ENCODE data around the gene HSPA12B. TPM values are rescaled to one million over a fixed set of nuclear protein-coding genes. Genes with fewer than 3 reads are reported as not detected.

The HSPA12B gene
- total RNA-seq, 1 experiment from 2014 or later = 0.21 TPM

DNA sequence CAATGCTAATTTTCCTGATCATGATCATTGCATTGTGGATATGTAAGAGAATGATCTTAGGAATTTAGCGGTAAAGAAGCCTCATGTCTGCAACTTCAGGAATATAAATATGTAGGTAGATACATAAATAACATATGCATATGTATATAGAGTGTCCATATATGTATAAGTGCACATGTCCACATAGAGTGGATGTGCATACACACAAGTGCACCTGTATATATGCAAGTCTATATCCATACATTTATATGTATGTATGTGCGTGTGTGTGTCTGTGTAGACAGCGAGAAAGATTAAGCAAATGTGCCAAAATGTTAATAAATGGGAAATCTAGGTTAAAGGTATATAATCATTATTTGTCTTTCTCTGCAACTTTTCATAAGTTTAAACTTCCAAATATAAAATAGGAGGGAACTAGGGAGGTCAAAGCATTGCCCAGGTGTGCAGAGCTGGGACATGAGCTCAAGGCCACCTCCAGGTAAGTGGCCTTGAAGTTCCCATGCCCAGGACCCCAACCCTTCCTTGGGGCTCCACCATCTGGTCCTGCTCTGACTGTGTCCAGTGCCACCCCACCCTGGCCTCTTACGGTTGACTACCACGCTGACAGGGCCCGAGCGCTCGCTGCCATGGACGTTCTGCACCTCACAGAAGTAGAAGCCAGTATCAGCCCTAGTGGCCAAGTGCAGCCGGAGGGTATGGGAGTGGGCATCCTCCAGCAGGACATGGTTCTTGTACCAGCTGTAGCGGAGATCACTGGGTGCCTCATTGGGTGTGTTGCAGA lies 29.7 kb upstream of the HSPA12B start:
- in situ Hi-C loops (cut with HindIII; ENCODE audit: low pct_unique_long_range_greater_than_20kb, low sequenced_read_pairs) (no loop called here), intact Hi-C loops (cut with micrococcal nuclease; ENCODE audit: unreplicated experiment) (no loop called here)
- no peak overlapping the region for H3K27ac ChIP-seq (ENCODE audit: low read length)
- H3K9me3 ChIP-seq (ENCODE audit: control insufficient read depth, insufficient read depth, low read depth, low read length) = no peaks in the 10 kb centered on the region
- H3K36me3 ChIP-seq (ENCODE audit: control insufficient read depth, insufficient read depth, low read length) = no peaks in the 10 kb centered on the region
- DNase-seq (ENCODE audit: low read depth, low spot score) (no peak), ATAC-seq (no peak)
- BruUV-seq (replicated peaks) = no TSS peak
- TF ChIP-seq, protein P1, sequence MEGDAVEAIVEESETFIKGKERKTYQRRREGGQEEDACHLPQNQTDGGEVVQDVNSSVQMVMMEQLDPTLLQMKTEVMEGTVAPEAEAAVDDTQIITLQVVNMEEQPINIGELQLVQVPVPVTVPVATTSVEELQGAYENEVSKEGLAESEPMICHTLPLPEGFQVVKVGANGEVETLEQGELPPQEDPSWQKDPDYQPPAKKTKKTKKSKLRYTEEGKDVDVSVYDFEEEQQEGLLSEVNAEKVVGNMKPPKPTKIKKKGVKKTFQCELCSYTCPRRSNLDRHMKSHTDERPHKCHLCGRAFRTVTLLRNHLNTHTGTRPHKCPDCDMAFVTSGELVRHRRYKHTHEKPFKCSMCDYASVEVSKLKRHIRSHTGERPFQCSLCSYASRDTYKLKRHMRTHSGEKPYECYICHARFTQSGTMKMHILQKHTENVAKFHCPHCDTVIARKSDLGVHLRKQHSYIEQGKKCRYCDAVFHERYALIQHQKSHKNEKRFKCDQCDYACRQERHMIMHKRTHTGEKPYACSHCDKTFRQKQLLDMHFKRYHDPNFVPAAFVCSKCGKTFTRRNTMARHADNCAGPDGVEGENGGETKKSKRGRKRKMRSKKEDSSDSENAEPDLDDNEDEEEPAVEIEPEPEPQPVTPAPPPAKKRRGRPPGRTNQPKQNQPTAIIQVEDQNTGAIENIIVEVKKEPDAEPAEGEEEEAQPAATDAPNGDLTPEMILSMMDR (IDR thresholded peaks at IDR 0.05) = no peak
- TF ChIP-seq, protein P2, sequence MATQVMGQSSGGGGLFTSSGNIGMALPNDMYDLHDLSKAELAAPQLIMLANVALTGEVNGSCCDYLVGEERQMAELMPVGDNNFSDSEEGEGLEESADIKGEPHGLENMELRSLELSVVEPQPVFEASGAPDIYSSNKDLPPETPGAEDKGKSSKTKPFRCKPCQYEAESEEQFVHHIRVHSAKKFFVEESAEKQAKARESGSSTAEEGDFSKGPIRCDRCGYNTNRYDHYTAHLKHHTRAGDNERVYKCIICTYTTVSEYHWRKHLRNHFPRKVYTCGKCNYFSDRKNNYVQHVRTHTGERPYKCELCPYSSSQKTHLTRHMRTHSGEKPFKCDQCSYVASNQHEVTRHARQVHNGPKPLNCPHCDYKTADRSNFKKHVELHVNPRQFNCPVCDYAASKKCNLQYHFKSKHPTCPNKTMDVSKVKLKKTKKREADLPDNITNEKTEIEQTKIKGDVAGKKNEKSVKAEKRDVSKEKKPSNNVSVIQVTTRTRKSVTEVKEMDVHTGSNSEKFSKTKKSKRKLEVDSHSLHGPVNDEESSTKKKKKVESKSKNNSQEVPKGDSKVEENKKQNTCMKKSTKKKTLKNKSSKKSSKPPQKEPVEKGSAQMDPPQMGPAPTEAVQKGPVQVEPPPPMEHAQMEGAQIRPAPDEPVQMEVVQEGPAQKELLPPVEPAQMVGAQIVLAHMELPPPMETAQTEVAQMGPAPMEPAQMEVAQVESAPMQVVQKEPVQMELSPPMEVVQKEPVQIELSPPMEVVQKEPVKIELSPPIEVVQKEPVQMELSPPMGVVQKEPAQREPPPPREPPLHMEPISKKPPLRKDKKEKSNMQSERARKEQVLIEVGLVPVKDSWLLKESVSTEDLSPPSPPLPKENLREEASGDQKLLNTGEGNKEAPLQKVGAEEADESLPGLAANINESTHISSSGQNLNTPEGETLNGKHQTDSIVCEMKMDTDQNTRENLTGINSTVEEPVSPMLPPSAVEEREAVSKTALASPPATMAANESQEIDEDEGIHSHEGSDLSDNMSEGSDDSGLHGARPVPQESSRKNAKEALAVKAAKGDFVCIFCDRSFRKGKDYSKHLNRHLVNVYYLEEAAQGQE (IDR thresholded peaks at IDR 0.05; ENCODE audit: insufficient read depth in 1 of 2, low read depth in 2 of 2, low read length in 1 of 2) = no peak
- TF ChIP-seq TCF7L2 (IDR thresholded peaks at IDR 0.05; ENCODE audit: low read depth, low read length) (no peak), POLR2AphosphoS5 (IDR thresholded peaks at IDR 0.05; ENCODE audit: low read depth, low read length) (no peak), SIN3A (IDR thresholded peaks at IDR 0.05; ENCODE audit: borderline replicate concordance, insufficient read depth, low read depth, low read length) (no peak)
- H3K4me3 ChIP-seq (ENCODE audit: low read depth in 2 of 2, low read length in 2 of 2) = no peak overlapping the region
- ChIA-PET CTCF (interaction anchor here (0.8 to 1.6 kb wide), 2 partner anchors 14 to 28 kb away, joined by 3 to 4 read pairs; no protein-coding TSS in a partner anchor), POLR2A (no interaction called here)
- peaks cover 4% of the 10 kb centered on the region; the same call in 1 of the 2 replicates for H3K4me1 ChIP-seq (ENCODE audit: control insufficient read depth, insufficient read depth, low read length)
- no peaks in the 10 kb centered on the region for H3K27me3 ChIP-seq (ENCODE audit: control insufficient read depth, insufficient read depth, low read length)

DNA sequence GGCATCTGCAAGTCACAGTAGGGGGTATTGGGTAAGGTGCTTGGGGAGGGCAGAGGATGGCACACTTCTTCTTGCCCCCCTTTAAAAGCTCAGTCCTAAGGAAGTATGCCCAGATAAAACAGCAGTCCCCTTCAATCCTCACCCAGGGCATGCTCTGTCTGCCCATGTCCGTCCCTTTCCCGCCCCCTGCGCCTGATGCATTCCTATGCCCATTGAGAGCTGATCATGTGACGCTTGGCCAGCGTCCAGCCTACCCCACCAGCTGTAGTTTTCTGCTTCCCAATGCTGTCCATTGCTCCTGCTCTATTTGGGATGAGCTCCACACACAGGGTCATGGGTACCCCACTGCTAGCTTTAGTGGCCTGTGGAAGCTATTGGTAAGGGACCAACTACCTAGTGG lies 28.4 kb upstream of the HSPA12B start:
- POLR2A ChIA-PET = interaction anchor here (0.5 kb wide), 1 partner anchor 312 kb away, joined by 10 read pairs; no protein-coding TSS in a partner anchor
- intact Hi-C loops (cut with micrococcal nuclease; ENCODE audit: unreplicated experiment) = no loop called here
- H3K36me3 ChIP-seq (ENCODE audit: control insufficient read depth, insufficient read depth, low read length) = no peaks in the 10 kb centered on the region
- no peak overlapping the region for H3K27ac ChIP-seq (ENCODE audit: low read length)
- in situ Hi-C loops (cut with HindIII; ENCODE audit: low pct_unique_long_range_greater_than_20kb, low sequenced_read_pairs) = no loop called here
- no peaks in the 10 kb centered on the region for H3K9me3 ChIP-seq (ENCODE audit: control insufficient read depth, insufficient read depth, low read depth, low read length)
- peaks cover 4% of the 10 kb centered on the region; the same call in 1 of the 2 replicates for H3K4me1 ChIP-seq (ENCODE audit: control insufficient read depth, insufficient read depth, low read length)
- TF ChIP-seq TCF7L2 (IDR thresholded peaks at IDR 0.05; ENCODE audit: low read depth, low read length) (no peak), SIN3A (IDR thresholded peaks at IDR 0.05; ENCODE audit: borderline replicate concordance, insufficient read depth, low read depth, low read length) (no peak), POLR2AphosphoS5 (IDR thresholded peaks at IDR 0.05; ENCODE audit: low read depth, low read length) (no peak)
- TF ChIP-seq, protein P2 (IDR thresholded peaks at IDR 0.05; ENCODE audit: insufficient read depth in 1 of 2, low read depth in 2 of 2, low read length in 1 of 2) = no peak
- TF ChIP-seq, protein P1 (IDR thresholded peaks at IDR 0.05) = no peak
- ATAC-seq = no peak
- no peak overlapping the region for H3K4me3 ChIP-seq (ENCODE audit: low read depth in 2 of 2, low read length in 2 of 2)
- H3K27me3 ChIP-seq (ENCODE audit: control insufficient read depth, insufficient read depth, low read length) = no peaks in the 10 kb centered on the region
- CTCF ChIA-PET = interaction anchor here (1.6 kb wide), 1 partner anchor 12 kb away, joined by 4 read pairs; no protein-coding TSS in a partner anchor
- no TSS peak for BruUV-seq (replicated peaks)
- no peak for DNase-seq (ENCODE audit: low read depth, low spot score)
